Peyer's patch (tissue), 4 donors: Measurements from ENCODE around the gene GMPR2.

Experiments
- CTCF ChIP-seq, 6 experiments: fragments of 450-650 bp in 4 of 6; fragments of 200-600 bp in 2 of 6; sonication (generic) in 1 of 6; IDR thresholded peaks; one replicate each; pipeline ENCODE4 v1.5.1; 2017 to 2019; ENCODE audit warnings: antibody characterized with exemption in 6 of 6, mild to moderate bottlenecking in 3 of 6, moderate library complexity in 1 of 6
- POLR2A ChIP-seq, 2 donors: fragments of 450-650 bp; IDR thresholded peaks; one replicate each; pipeline ENCODE4 v1.5.1; 2017; ENCODE audit warnings: antibody characterized with exemption in 2 of 2, mild to moderate bottlenecking in 2 of 2, moderate library complexity in 2 of 2

GRCh38 chr14:24219080-24219479, 13.6 kb upstream of the GMPR2 start:
- TF ChIP-seq CTCF (IDR thresholded peaks at IDR 0.05) = no peak
- no peak for TF ChIP-seq POLR2A (IDR thresholded peaks at IDR 0.05)
